GM21447 (cell line): ENCODE measurements around the gene RASSF6.
"Not testable (repeated sequence)": the region's sequence is repeated elsewhere in the genome, so short reads cannot be mapped to it uniquely, and the experiment has no call there.

ENCODE experiments used
- ATAC-seq: cut with Tn5 transposase; IDR thresholded peaks from one replicate; pipeline ENCODE4 v1.9.1; 2021; ENCODE audit not compliant: unreplicated experiment

RASSF6 gene

DNA sequence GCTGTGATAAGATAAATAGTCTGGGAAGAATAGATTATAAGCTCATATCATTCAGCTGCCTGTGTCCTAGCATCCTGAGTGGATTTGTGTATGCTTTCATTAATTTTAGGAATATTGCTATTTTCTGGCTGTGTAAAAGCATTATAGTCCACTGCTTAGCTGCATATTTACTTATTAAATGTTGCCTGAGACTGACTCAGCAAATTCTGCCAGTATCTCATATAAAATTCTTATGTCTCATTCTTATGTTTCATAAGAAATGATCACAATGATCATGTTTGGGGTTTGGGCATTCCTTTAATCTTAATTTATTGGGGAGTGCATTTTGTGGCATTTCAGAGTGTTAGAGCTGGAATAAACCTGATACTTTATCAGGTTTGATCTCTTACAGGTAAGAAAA lies 34.9 kb downstream of the RASSF6 start:
- no peak for ATAC-seq

GRCh38 chr4:73583666-73584065 lies 36.6 kb downstream of the RASSF6 start:
- ATAC-seq: no peak

DNA sequence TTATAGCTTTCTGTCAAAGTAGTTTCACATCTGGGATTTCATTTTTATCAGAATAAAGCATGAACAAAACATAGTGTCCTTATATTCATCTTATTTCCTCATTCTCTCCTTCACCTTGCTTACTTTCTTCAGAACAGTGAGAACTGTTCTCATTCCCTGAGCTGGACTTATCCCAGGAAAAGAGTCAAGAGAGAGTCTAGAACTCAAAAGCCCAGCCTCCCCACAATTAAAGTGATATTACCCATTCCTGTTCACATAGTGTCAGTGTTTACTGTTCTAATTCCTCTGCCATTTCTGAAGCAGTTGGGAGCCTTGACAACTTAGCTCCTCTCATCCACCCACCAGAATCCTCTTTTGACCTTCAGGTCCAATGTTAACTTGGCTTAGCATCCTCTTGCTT lies 42.9 kb downstream of the RASSF6 start:
- no peak for ATAC-seq

- ATAC-seq: no peak
Observed at GRCh38 chr4:73576381-73576780, 43.9 kb downstream of the RASSF6 start.

- ATAC-seq: no peak
Observed at GRCh38 chr4:73575660-73576059, 44.6 kb downstream of the RASSF6 start.

DNA sequence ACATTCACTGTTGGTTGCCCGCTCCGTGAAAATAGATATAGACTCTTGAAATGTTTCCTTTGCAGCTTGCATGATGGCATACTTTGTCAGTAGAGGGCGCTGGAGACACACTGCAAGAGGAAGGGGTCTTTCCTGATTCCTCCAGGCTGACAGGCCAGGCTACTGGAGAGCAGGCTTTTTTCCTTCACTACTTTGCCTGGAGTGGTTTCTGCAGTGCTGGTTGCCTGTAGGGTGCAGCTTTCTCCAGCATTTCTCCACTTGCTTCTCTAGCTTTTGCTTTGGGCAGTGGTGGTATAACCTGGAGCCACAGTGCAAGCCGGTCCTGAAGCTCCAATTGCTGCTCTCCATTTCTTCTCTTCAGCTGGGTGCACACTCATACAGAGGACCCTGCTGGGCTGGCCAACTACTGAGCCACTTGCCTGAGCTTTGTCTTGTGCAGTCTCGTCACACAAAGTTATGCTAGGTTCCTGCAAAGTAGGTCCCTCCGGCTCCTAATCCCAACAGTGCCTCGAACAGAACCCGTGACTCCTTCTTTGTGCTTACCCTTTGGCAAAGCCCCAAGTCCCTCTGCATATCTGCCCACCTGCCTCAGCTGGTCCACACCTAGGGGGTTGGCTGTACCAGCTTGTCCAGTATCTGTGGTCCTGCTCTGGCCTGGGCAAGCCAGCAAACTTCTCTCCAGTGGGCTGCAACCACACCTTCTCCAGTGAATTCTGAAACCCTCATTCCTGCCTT lies 46.3 kb downstream of the RASSF6 start:
- ATAC-seq: peak; percentile 82

DNA sequence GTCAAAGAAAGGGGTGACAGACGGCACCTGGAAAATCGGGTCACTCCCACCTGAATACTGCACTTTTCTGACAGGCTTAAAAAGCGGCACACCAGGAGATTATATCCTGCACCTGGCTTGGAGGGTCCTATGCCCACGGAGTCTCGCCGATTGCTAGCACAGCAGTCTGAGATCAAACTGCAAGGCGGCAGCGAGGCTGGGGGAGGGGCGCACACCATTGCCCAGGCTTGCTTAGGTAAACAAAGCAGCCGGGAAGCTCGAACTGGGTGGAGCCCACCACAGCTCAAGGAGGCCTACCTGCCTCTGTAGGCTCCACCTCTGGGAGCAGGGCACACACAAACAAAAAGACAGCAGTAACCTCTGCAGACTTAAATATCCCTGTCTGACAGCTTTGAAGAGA lies 69.4 kb downstream of the RASSF6 start:
- not testable (repeated sequence) for ATAC-seq

DNA sequence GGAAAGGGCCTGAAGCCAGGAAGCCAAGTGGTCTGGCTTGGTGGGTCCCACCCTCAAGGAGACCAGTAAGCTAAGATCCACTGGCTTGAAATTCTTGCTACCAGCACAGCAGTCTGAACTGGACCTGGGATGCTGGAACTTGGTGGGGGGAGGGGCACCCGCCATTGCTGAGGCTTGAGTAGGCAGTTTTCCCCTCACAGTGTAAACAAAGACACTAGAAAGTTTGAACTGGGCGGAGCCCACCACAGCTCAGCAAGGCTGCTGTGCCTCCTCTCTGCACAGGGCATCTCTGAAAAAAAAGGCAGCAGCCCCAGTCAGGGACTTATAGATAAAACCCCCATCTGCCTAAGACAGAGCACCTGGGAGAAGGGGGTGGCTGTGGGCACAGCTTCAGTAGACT lies 75.6 kb downstream of the RASSF6 start:
- no peak for ATAC-seq

DNA sequence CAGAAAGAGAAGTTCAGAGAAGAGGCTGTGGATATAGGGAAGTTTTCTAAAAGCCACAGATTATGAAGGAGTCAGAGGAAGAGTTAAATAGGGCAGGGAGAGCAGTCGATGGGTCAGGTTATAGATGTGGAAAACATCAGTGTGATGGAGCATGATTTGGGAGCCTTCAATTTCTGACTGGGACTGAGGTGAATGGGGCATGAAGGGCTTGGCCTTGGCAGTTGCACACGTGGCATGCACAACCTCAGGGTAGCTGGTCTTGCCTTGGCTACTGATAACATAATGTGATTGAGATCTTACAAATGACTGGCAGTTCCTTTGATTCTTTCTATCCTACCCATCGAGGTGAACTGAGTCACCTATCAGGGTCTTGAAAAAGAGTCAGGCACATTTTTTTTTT lies 79.0 kb downstream of the RASSF6 start:
- no peak for ATAC-seq

- no peak for ATAC-seq
Observed at GRCh38 chr4:73540826-73541225, 79.4 kb downstream of the RASSF6 start.

DNA sequence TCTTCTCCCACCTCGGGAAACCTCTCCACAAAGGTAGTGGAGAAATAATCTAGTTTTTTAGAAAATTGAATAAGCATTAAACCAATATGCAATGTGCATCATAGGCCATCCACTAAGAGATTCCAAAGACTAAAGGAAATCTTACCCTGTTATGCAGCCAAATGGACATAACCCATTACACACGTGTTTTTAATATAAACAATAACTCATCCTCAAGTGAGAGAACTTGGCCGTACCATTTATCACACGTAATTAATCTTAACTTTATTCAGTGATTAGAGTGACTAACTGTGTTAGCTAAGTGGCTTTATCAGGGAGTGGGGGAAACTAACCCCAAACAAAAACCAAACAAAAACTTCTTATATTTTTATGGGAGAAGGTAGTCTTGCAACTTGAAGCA lies 80.8 kb downstream of the RASSF6 start:
- no peak for ATAC-seq

DNA sequence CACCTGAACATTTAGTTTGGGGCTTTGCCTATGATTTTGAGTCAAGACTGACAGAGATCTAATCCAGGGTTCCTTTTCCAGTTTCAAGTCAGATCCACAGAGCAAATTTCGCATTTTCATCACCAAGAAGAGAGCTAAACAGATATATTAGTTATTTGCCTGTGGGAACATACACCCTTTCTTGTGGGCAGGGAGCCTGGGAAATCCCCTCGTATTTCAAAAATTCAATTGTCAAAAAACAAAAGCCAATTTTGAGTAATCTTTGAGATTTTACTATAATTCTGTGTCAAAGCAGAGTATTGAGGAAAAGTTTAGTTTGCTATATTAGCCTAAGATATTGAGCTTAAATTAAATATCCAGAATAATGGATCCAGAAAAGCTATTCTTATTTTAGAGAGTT lies 82.1 kb downstream of the RASSF6 start:
- no peak for ATAC-seq

- no peak for ATAC-seq
Observed at GRCh38 chr4:73533515-73534422, 86.5 kb downstream of the RASSF6 start.

- no peak for ATAC-seq
Observed at GRCh38 chr4:73528171-73528570, 92.1 kb downstream of the RASSF6 start.

DNA sequence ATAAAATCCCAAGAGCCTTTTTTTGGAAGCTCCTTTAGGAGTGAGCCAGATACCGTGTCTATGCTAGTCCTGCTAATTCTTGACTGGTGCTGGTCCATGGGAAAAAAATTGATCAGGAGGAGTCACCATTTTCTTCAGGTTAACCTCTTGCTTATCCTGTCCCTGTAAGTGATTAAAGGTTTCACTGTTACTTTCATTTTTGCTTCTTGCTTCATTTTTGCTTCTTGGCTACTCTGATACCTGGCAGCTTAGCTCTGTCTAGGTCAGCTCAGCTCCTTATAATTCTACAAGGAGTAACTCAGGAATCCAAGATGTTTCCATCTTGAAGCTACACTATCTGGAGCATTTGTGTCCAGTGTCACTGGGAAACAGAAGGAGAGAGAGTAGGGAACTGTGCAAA lies 93.0 kb downstream of the RASSF6 start:
- peak; percentile 73 for ATAC-seq

- ATAC-seq: no peak
Observed at GRCh38 chr4:73525611-73526010, 94.6 kb downstream of the RASSF6 start.

DNA sequence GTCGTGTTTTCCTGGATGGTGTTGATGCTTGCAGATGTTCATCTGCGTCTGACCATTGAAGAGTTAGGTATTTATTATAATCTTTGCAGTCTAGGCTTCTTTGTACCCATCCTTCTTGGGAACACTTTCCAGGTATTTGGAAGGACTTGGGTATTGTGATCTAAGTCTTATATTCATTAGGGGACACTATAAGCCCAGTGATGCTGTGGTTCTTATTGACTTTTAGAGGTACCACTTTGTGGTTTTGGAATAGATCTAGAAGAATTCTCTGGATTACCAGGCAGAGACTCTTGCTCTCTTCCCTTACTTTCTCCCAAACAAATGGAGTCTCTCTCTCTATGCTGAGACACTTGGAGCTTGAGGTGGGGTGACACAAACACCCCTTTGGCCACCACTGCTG lies 97.1 kb downstream of the RASSF6 start:
- ATAC-seq: no peak
